Gastroesophageal sphincter (tissue), 3 donors: ENCODE measurements around the gene FBXO36.

ENCODE experiments used
- CTCF ChIP-seq, 4 experiments: fragments of 200-600 bp in 2 of 4; fragments of 450-650 bp in 2 of 4; sonication (generic) in 1 of 4; IDR thresholded peaks; one replicate each; pipeline ENCODE4 v1.5.1; 2017 to 2019; ENCODE audit warnings: antibody characterized with exemption in 4 of 4, mild to moderate bottlenecking in 2 of 4, moderate library complexity in 2 of 4
- POLR2AphosphoS5 ChIP-seq: sonication (generic); formaldehyde crosslinking; IDR thresholded peaks from one replicate; pipeline ENCODE4 v1.6.1; 2017; ENCODE audit warnings: antibody characterized with exemption

DNA sequence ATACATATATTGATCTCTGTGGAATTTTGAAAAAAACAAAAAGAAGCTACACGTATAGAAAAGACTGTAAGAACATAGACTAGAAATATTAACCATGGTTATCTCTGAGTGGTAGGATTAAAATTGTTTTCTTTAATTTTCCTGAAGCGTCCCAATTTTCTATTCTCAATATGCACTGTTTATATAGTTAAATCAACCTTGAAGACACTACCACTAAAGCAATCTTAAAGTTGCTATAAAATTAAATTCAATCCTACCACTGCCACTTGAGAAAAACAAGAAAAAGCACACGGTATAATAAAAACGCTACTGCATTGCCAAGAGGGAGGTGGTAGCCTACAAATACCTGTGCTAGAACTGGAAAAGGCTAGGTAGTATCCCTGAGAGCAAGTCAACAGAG lies 47.7 kb upstream of the FBXO36 start:
- TF ChIP-seq CTCF (IDR thresholded peaks at IDR 0.05) (no peak), POLR2AphosphoS5 (no peak)
